Sigmoid colon (tissue), 7 donors: Measurements from ENCODE around the gene PUS1. TPM values are rescaled to one million over a fixed set of nuclear protein-coding genes. Genes with fewer than 3 reads are reported as not detected.

ENCODE experiments used
- DNase-seq: peaks from one replicate; pipeline ENCODE4 v3.0.0-alpha.2; 2019
- H3K27ac ChIP-seq, 4 donors: fragments of 200-600 bp; sonication (generic); one replicate each; pipeline ENCODE4 v1.5.1; 2016 to 2019; ENCODE audit warnings: mild to moderate bottlenecking in 1 of 4
- H3K27me3 ChIP-seq, 3 donors: fragments of 200-600 bp; sonication (generic); one replicate each; pipeline ENCODE4 v1.5.1; 2019; ENCODE audit warnings: mild to moderate bottlenecking in 1 of 3
- H3K36me3 ChIP-seq, 4 donors: fragments of 200-600 bp; sonication (generic); one replicate each; pipeline ENCODE4 v1.5.1; 2016 to 2019
- H3K4me1 ChIP-seq, 4 donors: fragments of 200-600 bp; sonication (generic); one replicate each; pipeline ENCODE4 v1.5.1; 2017 to 2019
- H3K4me3 ChIP-seq, 4 donors: fragments of 200-600 bp; sonication (generic); one replicate each; pipeline ENCODE4 v1.5.1; 2017 to 2019; ENCODE audit warnings: mild to moderate bottlenecking in 2 of 4, moderate library complexity in 1 of 4
- H3K9me3 ChIP-seq, 4 donors: fragments of 200-600 bp in 3 of 4; sonication (generic) in 3 of 4; one replicate each; pipeline versions ENCODE4 v1.5.1 to v1.6.1; 2013 to 2019
- EP300 ChIP-seq, 4 donors: sonication (generic); formaldehyde crosslinking; IDR thresholded peaks; one replicate each; pipeline ENCODE4 v1.6.1; 2017; ENCODE audit warnings: antibody characterized with exemption in 4 of 4
- POLR2A ChIP-seq, 2 donors: fragments of 450-650 bp; IDR thresholded peaks; one replicate each; pipeline ENCODE4 v1.6.1; 2016; ENCODE audit warnings: antibody characterized with exemption in 2 of 2, mild to moderate bottlenecking in 2 of 2, moderate library complexity in 2 of 2
- POLR2AphosphoS5 ChIP-seq, 4 donors: sonication (generic); formaldehyde crosslinking; IDR thresholded peaks; one replicate each; pipeline ENCODE4 v1.6.1; 2017; ENCODE audit warnings: antibody characterized with exemption in 4 of 4
- WGBS, 2 donors: extraction: QIAGEN DNeasy Blood & Tissue Kit; methylation state at CpG; one replicate each; pipeline ENCODE4 v1.1.7; 2013; 5-methylcytosine and 5-hydroxymethylcytosine counted together
- intact Hi-C: fragments of 100-400 bp; cut with DNase I; formaldehyde crosslinking; loops from one replicate; pipeline ENCODE4 v1.15.1; 2023
- polyA plus RNA-seq, 3 donors: library from polyadenylated mRNA; stranded (reverse); fragments of 200-250 nt; gene quantifications; one replicate each; pipeline ENCODE4 v1.2.3, GENCODE V29; 2013
- total RNA-seq, 4 donors: library from RNA; depleted of rRNA; stranded (reverse); fragments of >200 nt; gene quantifications; one replicate each; pipeline ENCODE4 v1.1.0, GENCODE V29; 2016
- TF ChIP-seq, protein P1 (sequence below), 4 experiments: fragments of 450-650 bp in 3 of 4; fragments of 200-600 bp in 1 of 4; IDR thresholded peaks; one replicate each; pipeline ENCODE4 v1.5.1; 2016 to 2019; ENCODE audit warnings: antibody characterized with exemption in 4 of 4, mild to moderate bottlenecking in 3 of 4, moderate library complexity in 2 of 4
- donor health status: healthy with polysubstance abuse.
- donor health status: Bipolar disorder and iron deficiency.
- donor health status: healthy.

The PUS1 gene
- total and polyA plus RNA-seq, 7 donors, result 7.6 to 33.8 (median 9.1) TPM

DNA sequence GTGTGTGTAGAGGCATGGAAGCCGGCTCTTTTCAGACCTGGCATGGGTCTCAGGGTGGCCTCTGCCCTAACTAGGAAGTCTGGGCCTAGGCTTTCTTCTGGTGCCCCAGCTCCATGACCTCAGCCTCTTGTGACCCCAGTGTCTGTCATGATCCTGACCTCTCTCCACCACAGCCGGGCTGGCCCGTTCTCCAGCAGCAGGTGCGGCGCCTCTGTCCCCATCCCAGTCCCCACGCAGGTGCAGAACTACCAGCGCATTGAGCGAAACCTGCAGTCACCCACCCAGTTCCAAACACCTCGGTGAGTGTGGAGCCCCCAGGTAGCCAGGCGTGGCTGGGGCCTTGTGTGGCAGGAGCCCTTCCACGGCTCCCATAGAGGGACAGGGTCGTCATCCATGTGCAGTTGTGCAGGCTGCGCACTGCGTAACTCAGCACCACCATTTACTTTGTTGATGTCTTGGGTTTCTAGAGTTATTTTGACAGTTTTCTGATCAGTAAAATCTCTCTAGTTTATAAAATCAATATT, 14.8 kb upstream of the PUS1 start:
- H3K36me3 ChIP-seq, result peaks cover 58 to 94% (median 72%) of the 10 kb centered on the region in 4 donors
- intact Hi-C loops, result no loop called here
- H3K9me3 ChIP-seq, result no peaks in the 10 kb centered on the region
- TF ChIP-seq POLR2A (IDR thresholded peaks at IDR 0.05) (no peak), POLR2AphosphoS5 (IDR thresholded peaks at IDR 0.05) (no peak), EP300 (IDR thresholded peaks at IDR 0.05) (no peak)
- TF ChIP-seq, protein P1, sequence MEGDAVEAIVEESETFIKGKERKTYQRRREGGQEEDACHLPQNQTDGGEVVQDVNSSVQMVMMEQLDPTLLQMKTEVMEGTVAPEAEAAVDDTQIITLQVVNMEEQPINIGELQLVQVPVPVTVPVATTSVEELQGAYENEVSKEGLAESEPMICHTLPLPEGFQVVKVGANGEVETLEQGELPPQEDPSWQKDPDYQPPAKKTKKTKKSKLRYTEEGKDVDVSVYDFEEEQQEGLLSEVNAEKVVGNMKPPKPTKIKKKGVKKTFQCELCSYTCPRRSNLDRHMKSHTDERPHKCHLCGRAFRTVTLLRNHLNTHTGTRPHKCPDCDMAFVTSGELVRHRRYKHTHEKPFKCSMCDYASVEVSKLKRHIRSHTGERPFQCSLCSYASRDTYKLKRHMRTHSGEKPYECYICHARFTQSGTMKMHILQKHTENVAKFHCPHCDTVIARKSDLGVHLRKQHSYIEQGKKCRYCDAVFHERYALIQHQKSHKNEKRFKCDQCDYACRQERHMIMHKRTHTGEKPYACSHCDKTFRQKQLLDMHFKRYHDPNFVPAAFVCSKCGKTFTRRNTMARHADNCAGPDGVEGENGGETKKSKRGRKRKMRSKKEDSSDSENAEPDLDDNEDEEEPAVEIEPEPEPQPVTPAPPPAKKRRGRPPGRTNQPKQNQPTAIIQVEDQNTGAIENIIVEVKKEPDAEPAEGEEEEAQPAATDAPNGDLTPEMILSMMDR (IDR thresholded peaks at IDR 0.05), result no peak
- 96 to 97% methylated on average over 14 of the region's 14 CpGs for WGBS, 2 donors
- no peaks in the 10 kb centered on the region for H3K27me3 ChIP-seq
- DNase-seq, result peak; percentile 60
- peaks cover 0 to 19% (median 15%) of the 10 kb centered on the region in 4 donors for H3K4me1 ChIP-seq
- H3K27ac ChIP-seq, result no peak overlapping the region
- H3K4me3 ChIP-seq, result no peak overlapping the region

DNA sequence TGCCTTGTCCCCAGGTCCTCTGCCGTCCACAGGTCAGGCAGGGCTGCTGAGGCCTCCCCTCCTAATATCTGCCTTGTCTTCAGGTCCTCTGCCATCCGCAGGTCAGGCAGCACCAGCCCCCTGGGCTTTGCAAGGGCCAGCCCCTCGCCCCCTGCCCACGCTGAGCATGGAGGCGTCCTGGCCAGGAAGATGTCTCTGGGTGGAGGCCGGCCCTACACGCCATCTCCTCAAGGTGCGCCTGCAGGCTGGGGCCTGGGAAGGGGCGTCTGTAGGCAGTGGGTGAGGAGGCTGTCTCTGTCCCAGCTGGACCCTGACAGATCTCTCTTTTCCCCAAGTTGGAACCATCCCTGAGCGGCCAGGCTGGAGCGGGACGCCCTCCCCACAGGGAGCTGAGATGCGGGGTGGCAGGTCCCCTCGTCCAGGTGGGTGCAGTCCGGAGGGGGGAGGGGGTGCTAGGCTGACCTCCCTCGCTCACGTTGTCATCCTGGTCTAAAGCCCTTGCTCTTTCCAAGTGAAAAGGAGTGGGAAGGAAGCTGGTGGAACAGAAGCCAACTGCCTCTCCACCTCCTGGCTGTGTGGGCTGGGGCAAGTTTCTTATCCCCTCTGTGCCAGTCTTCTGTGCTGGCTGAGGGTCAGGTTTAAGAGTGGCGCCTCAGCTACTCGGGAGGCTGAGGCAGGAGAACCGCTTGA, 13.9 kb upstream of the PUS1 start:
- H3K9me3 ChIP-seq, result no peaks in the 10 kb centered on the region
- intact Hi-C loops, result no loop called here
- H3K4me1 ChIP-seq, result peaks cover 0 to 19% (median 15%) of the 10 kb centered on the region in 4 donors
- DNase-seq, result peak; percentile 64
- WGBS, 2 donors, result 94% methylated on average over 20 of the region's 20 CpGs
- H3K27me3 ChIP-seq, result no peaks in the 10 kb centered on the region
- no peak overlapping the region for H3K27ac ChIP-seq
- H3K36me3 ChIP-seq, result peaks cover 52 to 94% (median 72%) of the 10 kb centered on the region in 4 donors
- no peak overlapping the region for H3K4me3 ChIP-seq
- TF ChIP-seq, protein P1 (IDR thresholded peaks at IDR 0.05), result no peak
- TF ChIP-seq POLR2A (IDR thresholded peaks at IDR 0.05) (no peak), POLR2AphosphoS5 (IDR thresholded peaks at IDR 0.05) (no peak), EP300 (IDR thresholded peaks at IDR 0.05) (no peak)

DNA sequence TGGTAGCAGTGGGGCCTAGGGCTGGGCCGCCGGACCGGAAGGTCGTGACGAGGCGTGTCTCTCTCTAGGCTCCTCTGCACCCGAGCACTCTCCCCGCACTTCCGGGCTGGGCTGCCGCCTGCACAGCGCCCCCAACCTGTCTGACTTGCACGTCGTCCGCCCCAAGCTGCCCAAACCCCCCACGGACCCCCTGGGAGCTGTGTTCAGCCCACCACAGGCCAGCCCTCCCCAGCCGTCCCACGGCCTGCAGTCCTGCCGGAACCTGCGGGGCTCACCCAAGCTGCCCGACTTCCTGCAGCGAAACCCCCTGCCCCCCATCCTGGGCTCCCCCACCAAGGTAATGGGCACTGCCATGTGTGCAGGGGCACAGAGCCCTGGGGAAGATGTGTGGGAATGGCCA, 13.3 kb upstream of the PUS1 start:
- peaks cover 55 to 94% (median 73%) of the 10 kb centered on the region in 4 donors for H3K36me3 ChIP-seq
- peaks cover 0 to 19% (median 15%) of the 10 kb centered on the region in 4 donors for H3K4me1 ChIP-seq
- intact Hi-C loops, result no loop called here
- 94 to 95% methylated on average over 21 of the region's 21 CpGs for WGBS, 2 donors
- no peaks in the 10 kb centered on the region for H3K27me3 ChIP-seq
- DNase-seq, result peak; percentile 61
- no peak overlapping the region for H3K27ac ChIP-seq
- H3K9me3 ChIP-seq, result no peaks in the 10 kb centered on the region
- TF ChIP-seq EP300 (IDR thresholded peaks at IDR 0.05), result no peak
- TF ChIP-seq, protein P1 (IDR thresholded peaks at IDR 0.05), result no peak
- H3K4me3 ChIP-seq, result no peak overlapping the region

DNA sequence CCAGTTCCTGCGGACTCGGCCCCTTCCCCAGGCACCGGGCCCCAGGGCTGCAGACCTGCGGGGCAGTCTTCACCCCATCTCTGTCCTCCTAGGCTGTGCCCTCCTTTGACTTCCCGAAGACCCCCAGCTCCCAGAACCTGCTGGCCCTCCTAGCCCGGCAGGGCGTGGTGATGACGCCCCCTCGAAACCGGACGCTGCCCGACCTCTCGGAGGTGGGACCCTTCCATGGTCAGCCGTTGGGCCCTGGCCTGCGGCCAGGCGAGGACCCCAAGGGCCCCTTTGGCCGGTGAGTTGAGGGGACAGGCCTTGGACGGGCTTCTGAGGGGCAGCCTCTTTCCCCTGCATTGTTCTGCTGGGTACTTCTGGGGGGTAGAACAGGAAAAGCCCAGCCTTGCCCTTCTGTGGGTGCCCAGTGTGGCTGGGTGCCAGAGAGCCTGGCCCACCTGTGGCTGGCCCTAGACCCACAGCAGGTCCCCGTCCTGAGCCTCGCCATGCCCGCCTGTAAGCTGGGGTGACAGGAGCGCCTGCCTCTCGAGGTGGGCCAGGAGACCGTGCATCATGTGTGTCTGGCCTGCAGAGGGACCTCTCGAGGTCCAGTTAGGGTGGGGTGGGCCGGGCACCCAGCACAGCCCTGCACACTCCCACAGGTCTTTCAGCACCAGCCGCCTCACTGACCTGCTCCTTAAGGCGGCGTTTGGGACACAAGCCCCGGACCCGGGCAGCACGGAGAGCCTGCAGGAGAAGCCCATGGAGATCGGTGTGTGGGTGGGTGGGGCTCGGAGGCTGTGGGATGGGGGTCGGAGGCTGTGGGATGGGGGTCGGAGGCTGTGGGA, 12.6 kb upstream of the PUS1 start:
- intact Hi-C loops, result no loop called here
- no peaks in the 10 kb centered on the region for H3K27me3 ChIP-seq
- peaks cover 55 to 94% (median 71%) of the 10 kb centered on the region in 4 donors for H3K36me3 ChIP-seq
- peaks cover 0 to 17% (median 14%) of the 10 kb centered on the region in 4 donors for H3K4me1 ChIP-seq
- DNase-seq, result no peak
- 93 to 94% methylated on average over 36 of the region's 36 CpGs for WGBS, 2 donors
- no peaks in the 10 kb centered on the region for H3K9me3 ChIP-seq
- no peak overlapping the region for H3K4me3 ChIP-seq
- peak overlapping the region in 1 of 4 donors; percentile 22 for H3K27ac ChIP-seq
- TF ChIP-seq POLR2AphosphoS5 (IDR thresholded peaks at IDR 0.05) (no peak), POLR2A (IDR thresholded peaks at IDR 0.05) (no peak), EP300 (IDR thresholded peaks at IDR 0.05) (no peak)
- TF ChIP-seq, protein P1 (IDR thresholded peaks at IDR 0.05), result no peak
